Stimulated activated CD8-positive, alpha-beta memory T cell treated with anti-CD3 and anti-CD28 coated beads, Interleukin-7, amount 100 ng/mL, for 1 hour (primary cell): Measurements from ENCODE around the gene ST6GAL1.
"Not testable (repeated sequence)": the region's sequence is repeated elsewhere in the genome, so short reads cannot be mapped to it uniquely, and the experiment has no call there.

Source experiments
- DNase-seq, 2 donors: peaks; one replicate each; pipeline ENCODE4 v3.0.0-alpha.2; 2020; ENCODE audit warnings: low read depth in 2 of 2

The ST6GAL1 gene

DNA sequence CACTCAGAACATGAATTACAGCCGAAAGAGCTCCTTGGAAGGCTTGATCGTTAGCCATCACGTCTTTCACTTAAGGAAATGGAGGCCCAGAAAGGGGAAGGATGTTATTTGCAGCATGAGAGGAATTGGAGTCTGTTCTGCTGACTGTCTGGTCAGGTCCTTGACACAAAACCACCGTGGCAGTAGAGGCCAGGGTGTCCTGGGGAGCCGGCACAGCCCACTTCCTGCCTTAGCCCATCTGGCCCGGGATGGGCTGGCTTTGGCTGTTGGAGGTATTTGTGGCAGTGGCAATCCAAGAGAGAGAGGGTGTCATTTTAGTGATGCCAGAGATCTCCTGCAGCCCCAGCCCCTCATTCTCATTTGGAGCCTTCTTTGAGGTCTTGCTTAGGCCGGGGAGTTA lies 37.4 kb downstream of the ST6GAL1 start:
- DNase-seq = no peak

DNA sequence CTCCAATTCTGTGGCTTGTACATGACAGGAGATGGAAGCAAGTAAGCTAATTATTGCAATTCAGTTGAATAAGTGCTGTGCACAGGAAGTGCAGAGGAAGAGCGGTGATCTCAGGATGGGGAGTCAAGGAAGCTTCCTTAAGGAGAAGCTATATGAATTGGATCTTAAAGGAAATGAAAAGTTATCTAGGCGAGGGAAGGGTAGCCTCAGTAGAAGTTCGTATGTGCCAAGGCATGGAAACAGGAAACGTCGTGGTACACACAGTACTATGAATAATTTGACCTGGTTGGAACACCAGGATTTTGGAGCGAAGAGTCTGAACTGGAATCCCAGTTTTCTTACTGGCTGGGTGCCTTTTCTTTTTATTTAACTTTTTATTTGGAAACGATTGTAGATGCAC lies 39.3 kb downstream of the ST6GAL1 start:
- DNase-seq = no peak

DNA sequence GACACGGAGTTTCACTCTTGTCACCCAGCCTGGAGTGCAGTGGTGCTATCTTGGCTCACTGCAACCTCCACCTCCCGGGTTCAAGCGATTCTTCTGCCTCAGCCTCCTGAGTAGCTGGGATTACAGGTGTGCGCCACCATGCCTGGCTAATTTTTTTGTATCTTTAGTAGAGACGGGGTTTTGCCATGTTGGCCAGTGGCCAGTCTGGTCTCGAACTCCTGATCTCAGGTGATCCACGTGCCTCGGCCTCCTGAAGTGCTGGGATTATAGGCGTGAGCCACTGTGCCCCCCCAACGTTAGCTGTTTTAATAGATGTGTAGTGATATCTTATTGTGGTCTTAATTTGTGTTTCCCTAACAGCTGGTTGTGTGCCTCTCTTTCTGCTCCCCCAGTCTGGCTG lies 40.8 kb downstream of the ST6GAL1 start:
- DNase-seq = not testable (repeated sequence)

DNA sequence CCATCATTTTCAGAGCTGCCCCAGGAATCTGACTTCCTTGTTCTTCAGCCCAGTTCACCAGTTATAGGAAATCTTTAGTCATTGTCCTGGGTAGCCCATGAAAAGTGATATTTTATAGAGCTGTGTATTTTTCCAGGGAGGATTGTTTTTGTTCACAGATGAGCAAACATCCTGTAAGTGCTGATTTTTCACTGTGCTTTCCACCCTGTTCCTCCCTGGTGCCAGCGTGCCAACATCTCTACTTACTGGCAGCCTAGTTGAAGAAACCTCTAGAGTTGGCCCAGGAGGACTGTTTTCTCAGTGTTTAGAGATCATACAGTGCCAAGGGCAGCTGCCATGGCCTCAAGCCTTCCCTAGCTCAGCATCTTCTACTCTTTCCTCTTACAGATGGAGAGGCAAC lies 41.3 kb downstream of the ST6GAL1 start:
- no peak for DNase-seq

DNA sequence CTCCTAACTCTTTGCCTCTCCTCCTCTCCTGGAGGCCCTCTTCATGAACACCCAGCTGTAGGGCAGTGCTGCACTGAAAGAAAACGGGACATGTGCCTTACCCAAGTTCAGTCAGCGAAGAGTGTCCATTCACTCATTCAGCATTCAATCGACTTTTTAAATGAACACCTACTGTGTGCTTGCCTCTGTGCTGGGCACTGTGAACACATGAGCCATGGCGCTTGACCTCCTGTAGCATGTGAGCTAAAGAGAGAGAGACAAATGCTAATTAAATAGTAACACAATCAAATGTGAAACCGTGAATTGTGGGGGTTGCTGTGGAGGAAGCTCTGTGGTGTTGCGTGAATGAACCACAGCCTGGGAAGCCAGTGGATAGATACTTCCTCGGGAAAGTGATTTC lies 43.4 kb downstream of the ST6GAL1 start:
- no peak for DNase-seq

DNA sequence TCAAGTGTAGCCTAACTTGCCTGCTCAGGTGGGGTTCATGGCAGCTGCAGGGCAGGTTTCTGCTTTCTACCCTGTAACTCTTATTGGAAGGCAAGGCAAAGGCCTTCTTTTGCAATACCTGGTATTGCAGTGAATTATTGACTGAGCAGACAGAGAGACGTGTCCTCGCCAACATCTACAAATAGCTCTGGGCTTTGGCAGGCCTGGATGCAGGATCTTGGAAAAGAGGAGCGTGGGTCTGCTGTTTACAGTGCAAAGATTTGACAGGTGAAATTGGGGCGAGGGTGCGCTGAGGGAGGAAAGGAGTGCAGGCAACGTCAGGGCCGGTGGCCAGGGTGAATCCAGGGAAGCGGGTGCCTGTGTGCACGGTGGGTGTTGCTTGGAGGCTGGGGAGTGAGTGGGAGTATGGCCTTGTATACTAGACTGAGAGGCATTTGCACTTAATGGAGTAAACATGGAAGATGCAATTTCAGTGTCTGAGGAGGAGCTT lies 44.5 kb downstream of the ST6GAL1 start:
- no peak for DNase-seq

DNA sequence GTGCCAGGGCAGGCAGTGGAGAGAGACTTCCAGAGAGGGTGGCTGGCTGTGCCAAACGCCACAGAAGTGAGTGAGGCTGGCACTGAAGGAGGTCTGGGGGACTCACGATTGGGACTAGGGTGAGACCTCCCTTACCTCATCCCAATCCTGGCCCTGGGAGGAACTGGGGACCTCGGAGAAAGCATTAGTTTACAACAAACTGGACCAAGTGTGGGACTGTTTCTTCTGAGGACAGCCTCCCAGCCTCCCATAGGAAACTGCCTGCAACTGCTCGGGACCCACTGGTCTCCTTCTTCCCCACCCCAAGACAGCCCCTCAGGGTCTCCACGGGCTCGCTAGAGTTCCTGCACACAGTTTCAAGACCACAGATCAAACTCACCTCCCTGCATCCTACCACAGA lies 45.4 kb downstream of the ST6GAL1 start:
- DNase-seq = no peak

DNA sequence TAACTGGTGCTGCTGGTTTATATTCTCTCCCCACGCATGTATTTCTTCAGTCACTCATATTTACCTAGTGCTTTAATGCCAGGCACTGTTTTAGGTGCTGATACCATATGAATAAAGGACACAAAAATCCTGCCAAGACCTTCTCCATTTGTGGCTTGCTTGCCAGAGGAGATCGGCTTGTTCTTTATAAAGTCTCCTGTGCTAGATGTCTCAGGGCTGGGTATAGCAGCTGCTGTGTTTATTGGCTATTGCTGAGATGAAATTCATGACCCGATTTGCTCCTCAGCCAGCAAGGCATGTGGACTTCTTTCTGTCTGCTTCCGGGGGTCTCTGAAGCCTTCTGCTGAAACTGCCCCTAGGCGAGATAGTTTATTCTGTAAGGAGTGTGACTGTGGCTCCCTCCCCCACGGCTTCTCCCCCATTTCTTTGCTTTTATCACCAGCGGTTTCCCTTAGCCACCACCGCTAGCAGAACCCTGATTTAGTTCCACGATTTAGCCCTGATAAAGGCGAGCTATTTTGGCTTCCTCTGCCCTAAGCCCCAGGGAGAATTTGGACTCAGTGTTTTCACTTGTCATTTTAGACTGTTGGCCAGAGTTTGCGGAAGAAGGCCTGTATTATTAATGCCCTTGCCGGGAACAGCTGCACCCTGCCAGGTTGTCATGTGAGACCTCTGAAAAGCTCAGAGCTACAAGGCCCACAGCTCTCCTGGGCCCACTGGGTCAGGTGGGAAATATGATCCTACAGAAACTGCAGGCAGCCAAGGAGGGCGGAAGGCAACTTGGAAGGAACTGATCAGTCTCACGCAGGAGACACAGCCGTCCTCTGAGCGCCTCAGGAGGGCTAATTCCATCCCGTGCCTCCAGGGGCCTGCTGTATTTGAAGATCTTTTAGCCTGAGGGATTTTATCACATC lies 46.8 kb downstream of the ST6GAL1 start:
- DNase-seq = no peak

DNA sequence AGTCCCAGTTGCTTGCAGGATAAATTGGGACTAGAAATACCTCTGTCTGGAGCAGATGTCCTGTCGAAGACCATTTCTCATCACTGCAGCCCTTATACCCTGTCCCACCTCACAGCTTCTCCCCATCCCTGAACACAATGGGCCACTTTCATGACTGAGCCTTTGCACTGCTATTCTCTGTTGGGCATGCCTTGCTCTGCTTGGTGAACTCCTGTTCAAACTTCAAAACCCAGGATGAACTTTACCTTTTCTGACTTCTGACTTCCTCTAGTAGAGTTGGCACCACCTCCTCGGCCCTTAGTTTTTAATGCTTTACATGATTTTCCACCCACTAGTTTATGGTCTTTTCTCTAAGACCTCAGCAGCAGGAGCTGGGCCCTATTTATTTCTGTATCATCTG lies 48.4 kb downstream of the ST6GAL1 start:
- no peak for DNase-seq

DNA sequence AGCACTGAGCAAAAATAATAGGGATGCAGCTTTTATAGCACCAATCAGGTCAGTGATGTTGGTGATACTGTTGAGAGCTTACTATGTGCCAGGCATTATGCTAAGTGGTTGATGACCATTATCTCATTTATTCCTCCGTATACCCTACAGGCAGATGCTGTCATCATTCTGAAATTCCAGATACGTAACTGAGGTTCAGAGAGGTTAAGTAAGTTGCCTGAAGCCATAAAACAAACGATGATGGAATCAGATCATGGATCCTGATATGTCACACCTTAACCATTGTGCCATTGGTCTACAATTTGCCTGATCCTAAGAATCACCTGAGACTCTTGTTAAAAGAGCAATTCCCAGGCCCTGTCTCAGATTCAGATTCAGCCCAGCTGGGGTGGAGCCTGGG lies 49.5 kb downstream of the ST6GAL1 start:
- no peak for DNase-seq

DNA sequence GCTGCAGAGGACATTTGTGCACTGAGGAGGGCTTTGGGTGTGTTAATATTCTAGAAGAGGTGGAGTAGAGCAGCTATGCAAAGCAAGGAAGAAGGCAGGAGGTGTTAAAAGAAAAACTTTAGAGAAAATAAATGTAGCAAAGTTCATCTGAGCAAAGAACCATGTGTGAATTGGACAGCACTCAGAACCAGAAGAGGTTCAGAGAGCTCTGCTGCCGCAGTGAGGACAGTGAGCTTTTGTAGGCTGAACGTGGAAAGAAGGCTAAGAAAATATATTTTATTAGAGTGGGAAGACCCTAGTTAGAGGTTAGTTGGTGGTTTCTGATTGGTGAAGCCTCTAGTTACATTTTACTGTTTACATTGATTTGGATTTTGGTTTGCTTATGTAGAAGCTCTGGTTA lies 50.7 kb downstream of the ST6GAL1 start:
- DNase-seq = no peak

DNA sequence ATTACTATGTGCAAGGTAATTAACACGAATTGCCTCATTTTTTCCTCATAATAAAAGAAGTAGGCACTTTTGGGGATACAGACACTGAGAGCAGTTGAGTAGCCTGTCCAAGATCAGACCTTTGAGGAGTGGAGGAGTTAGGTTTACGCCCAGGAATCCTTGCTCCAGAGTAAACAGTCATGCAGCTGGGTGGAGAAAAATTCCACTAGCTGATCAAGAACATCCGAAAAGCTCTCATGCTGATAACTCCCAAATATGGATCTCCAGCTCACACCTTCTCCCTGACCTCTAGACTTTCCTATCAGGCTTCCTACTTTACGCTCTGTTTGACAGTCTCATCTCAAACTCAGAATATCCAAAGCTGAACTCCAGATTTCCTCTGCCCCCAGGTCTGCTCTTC lies 53.3 kb downstream of the ST6GAL1 start:
- DNase-seq = no peak

DNA sequence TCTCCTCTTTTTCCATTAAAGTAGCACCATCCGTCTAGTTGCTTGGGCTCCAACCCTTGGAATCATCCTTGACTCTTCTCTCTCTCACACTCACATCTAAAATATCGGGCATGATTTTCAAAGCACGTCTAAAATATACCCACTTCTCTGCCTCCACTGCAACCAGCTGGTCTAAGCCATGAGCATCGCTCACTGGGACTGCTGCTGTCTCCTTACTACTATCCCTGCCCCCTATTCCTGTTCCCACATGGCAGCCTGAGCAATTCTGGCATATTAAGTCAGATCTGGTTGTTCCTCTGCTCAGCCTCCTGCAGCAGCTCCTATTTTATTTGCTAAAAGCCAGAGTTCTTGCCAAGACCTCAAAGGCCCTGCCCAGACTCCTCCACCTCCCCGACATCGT lies 53.7 kb downstream of the ST6GAL1 start:
- DNase-seq = no peak

DNA sequence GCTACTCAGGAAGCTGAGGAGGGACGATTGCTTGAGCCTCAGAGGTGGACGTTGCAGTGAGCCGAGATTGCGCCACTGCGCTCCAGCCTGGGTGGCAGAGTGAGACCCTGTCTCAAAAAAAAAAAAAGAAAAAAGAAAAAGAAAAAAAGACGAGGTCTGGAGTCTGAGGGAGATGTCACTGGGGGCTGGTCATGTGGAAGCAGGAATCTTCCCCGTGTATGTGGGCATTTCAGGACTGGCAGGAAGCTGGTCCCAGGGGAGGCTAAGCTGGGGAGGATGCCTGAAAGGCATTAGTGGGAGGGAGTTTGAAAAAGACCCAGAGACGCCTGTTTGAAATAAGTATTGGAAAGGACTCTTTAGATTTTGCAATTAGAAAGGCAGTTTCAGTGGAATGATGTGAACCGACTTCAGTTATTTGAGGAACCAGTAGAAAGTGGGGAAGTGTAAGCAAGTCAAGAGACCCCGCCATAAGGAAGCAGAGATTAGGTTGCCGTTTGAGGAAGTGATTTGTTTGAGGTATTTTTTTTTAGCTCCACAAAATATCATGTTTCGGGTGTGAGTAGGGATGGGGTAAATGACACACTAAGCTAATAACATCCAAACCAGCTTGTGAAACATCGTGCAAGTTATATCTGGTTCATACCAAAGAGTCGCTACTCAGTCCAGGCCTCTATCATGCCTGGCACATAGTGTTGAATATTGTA lies 55.5 kb downstream of the ST6GAL1 start:
- no peak for DNase-seq

DNA sequence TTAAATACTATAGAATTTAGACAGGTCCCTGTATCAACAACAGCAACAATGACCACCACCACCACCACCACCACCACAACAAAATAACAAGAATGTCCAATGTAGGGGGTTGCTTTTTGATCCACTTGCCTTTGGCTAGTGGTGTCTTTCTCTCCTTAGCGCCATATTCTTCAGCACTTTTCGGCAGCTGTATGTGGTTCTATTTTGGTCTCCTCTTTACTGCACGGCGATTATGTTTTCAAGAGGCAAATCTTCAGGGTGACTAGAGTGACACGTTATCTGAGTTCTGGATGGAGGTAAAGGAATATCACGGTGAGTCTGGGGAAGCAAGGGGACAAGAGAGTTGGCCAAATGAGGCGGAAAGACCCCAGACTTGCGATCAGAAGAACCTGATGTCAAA lies 56.1 kb downstream of the ST6GAL1 start:
- no peak for DNase-seq

DNA sequence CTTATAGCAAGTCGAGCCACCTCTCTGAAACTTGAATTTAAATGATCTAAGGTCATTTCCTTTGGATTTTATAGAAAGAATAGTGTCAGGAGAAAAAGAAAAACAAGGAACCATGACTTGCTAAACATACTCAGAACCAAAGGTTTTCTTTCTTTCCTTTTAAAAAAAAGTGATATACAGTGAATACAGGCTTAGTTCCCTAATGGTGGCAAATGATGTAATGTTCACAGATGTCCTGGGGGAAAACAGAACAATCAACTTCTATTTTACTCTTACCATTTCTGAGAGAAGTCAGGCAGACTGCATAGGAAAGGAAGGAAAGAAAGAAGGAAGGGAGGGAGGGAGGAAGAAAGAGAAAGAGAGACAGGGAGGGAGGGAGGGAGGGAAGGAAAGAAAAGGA lies 56.5 kb downstream of the ST6GAL1 start:
- DNase-seq = no peak

DNA sequence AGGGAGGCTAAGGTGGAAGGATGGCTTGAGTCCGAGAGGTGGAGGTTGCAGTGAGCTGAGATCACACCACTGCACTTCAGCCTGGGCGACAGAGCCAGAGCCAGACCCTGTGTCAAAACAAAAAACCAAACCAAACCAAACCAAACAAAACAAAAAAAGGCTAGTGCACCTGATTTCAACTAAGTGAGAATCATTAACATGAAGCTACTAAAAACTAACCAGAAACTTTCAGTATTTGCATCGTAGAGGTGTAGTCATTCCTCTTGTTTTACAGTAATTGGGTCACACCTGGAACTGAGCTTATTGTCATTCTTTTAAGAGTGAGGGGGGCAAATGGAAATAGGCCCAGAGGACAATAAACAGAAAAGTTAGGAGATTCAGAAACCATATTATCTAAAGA lies 58.5 kb downstream of the ST6GAL1 start:
- no peak for DNase-seq

DNA sequence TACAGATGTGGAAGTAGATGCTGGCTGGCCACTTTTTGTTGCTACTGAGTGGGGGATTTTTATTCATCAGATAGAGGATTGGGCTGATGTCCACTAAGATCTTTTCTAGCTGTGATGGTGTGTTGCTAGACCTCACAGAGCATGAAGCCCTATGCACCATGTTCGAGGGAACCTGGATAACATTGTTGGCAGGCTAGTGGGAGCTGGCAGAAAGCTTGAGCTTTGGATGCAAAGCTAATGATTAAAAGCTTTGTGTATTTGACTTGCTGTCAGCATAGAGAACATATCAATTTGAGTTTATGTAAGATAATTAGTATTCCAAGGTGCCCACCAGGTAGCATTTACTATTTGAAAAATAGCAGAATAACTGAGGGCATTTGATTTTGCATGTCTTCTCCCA lies 59.1 kb downstream of the ST6GAL1 start:
- DNase-seq = no peak

DNA sequence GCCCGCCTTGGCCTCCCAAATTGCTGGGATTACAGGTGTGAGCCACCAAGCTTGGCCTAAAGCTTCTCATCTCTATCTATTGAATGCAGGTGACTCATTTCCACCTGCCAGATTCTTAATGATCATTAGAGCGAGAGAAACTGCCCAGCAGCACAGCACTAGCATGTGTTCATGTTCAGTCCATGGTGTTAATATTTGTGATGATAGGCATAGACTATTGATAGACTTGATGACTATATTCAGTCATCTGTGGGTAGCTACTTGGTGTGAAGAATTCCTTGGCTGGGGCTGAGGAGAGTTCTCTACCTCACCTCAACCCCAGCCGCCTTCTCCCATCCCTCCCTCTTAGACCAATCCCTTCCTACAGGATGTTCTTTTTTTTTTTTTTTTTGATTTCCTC lies 60.0 kb downstream of the ST6GAL1 start:
- no peak for DNase-seq

DNA sequence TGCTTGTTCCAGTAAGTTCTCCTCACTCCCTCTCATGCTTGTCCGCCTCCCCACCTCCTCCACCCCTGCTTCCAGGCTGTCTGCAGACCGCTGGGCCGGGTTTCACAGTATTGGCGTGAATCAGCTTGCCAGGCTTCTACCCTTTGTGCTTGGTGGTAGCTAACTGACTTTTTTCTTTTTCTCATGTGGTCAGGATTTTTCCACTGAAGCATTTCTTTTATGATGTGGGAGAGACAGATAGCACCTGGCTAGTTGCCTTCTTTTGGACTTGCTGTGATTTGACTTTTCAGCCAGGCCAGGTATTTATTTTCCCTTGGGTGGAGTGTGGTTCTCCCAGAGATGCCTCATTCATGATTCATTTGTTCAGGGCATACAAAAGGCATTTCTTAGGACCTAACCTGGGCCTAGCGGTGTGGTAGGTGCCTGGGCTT lies 60.6 kb downstream of the ST6GAL1 start:
- DNase-seq = no peak

DNA sequence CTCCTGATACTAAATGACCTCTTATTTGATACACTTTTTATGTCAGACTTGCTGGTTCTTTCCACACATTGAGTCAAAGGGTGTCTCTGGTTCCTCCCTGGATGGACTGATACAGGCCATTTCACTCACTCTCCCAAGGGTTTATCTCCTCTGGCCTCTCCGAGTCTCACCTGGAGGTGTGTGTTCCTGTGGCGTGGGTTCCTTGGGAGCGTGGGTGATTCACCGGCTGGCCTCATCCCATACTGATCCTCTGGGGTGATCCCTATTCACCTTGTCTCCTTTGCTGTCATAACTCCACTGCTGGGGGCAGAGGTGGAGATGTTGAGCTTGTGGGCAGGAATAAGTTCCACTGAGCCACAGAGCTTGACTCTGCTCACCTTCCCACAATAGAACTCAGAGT lies 61.1 kb downstream of the ST6GAL1 start:
- DNase-seq = no peak

DNA sequence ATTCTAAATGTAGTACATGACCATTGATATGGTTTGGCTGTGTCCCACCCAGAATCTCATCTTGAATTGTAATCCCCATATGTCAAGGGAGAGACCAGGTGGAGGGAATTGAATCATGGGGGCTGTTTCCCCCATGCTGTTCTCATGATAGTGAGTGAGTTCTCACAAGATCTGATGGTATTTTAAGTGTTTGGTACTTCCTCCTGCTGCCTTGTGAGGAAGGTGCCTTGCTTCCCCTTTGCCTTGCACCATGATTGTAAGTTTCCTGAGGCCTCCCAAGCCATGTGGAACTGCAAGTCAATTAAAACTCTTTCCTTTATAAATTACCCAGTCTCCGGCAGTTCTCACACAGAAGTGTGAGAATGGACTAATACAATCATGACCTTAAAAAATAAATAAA lies 61.8 kb downstream of the ST6GAL1 start:
- not testable (repeated sequence) for DNase-seq

DNA sequence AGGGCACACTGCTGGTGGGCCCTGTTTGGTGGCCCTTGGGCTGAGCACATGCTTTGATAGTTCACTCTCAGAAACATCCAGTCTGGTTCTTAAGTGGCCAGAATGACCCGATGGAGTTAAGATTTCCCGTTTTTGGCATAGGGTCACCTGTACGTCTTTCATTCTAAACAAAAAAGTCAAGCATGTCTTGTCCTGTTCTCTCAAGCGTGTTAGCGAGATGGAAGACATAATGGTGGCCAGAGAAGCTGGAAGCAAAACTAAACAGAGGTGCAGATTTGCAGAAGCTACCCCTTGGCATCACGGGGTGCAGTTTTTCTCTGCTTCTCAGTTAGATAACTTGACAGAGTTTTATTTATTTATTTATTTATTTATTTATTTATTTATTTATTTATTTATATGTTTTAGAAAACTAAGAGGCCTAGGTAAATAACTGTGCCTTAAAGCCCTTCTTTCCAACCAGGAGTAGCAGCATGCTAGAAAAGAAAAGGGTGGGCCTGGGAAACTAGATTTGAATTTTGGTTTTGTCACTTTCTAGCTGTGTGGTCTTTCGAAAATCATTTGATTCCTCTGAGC lies 63.0 kb downstream of the ST6GAL1 start:
- DNase-seq = no peak
